GM12878 (cell line): Measurements from ENCODE around the gene MYCN. TPM values are rescaled to one million over a fixed set of nuclear protein-coding genes. Genes with fewer than 3 reads are reported as not detected.

ENCODE experiments used
- ATAC-seq: fragments of 200-7000 bp; cut with Tn5 transposase; 3 replicates; pipeline ENCODE4 v1.9.1; 2020; ENCODE audit warnings: mild to moderate bottlenecking, moderate library complexity
- BruUV-seq: library from RNA; stranded (reverse); fragments of 400-500 nt; replicated peaks from 2 replicates; lab custom pipeline; 2021; lab: Mats Ljungman, UMichigan
- CTCF ChIA-PET: fragments of 300-600 bp; sonication (Branson Sonifier 250); formaldehyde crosslinking; extraction: SDS; loops from one replicate; lab custom pipeline; 2021; ENCODE audit warnings: inconsistent platforms; lab: Yijun Ruan, JAX
- POLR2A ChIA-PET: fragments of 350-600 bp; formaldehyde crosslinking; extraction: SDS; loops from one replicate; lab custom pipeline; 2021; ENCODE audit warnings: inconsistent platforms; lab: Charles Lee
- RAD21 ChIA-PET: fragments of 300-600 bp; sonication (Branson Sonifier 250); formaldehyde crosslinking; loops from one replicate; lab custom pipeline; 2023; ENCODE audit warnings: antibody characterized with exemption; ENCODE audit not compliant: unreplicated experiment; lab: Charles Lee
- SMC1A ChIA-PET: fragments of 300-600 bp; sonication (Branson Sonifier 250); formaldehyde crosslinking; loops from one replicate; lab custom pipeline; 2023; ENCODE audit not compliant: unreplicated experiment, uncharacterized antibody; lab: Charles Lee
- DNase-seq: peaks from one replicate; pipeline ENCODE4 v3.0.0-alpha.2; 2011; ENCODE audit warnings: low read depth, low spot score
- FAIRE-seq: peaks from 3 replicates; lab custom pipeline; 2011; peaks lifted over from hg19 to GRCh38; lab: Jason Lieb, UNC
- H2AFZ ChIP-seq: 2 replicates; pipeline ENCODE4 v1.6.0; 2011; ENCODE audit warnings: low read depth, low read length, control low read depth; ENCODE audit not compliant: control insufficient read depth
- H3K27ac ChIP-seq: 2 replicates; pipeline ENCODE4 v1.5.1; 2011; ENCODE audit warnings: control low read depth; ENCODE audit not compliant: control insufficient read depth, insufficient read depth
- H3K27me3 ChIP-seq, 2 experiments: replicated peaks in 1 of 2; 2 replicates each; pipeline versions ENCODE4 v1.6.0 to v1.6.1; 2011; ENCODE audit warnings: low read length in 1 of 2; ENCODE audit not compliant: control insufficient read depth in 2 of 2, insufficient read depth in 2 of 2
- H3K36me3 ChIP-seq, 2 experiments: 2 replicates each; pipeline ENCODE4 v1.5.1; 2011; ENCODE audit warnings: low read length in 1 of 2; ENCODE audit not compliant: control insufficient read depth in 2 of 2, insufficient read depth in 2 of 2
- H3K4me1 ChIP-seq: 2 replicates; pipeline ENCODE4 v1.6.1; 2011; ENCODE audit warnings: mild to moderate bottlenecking, low read length, moderate library complexity, mixed read lengths; ENCODE audit not compliant: control insufficient read depth, insufficient read depth
- H3K4me2 ChIP-seq: 2 replicates; pipeline ENCODE4 v1.6.0; 2011; ENCODE audit warnings: control low read depth; ENCODE audit not compliant: control insufficient read depth, insufficient read depth
- H3K4me3 ChIP-seq: fragments of 200-600 bp; sonication (generic); 2 replicates; pipeline ENCODE4 v1.5.1; 2016
- H3K79me2 ChIP-seq: 2 replicates; pipeline ENCODE4 v1.6.0; 2011; ENCODE audit warnings: low read length; ENCODE audit not compliant: control insufficient read depth, insufficient read depth
- H3K9ac ChIP-seq: 2 replicates; pipeline ENCODE4 v1.8.0; 2011; ENCODE audit warnings: low read length, control low read depth, mixed read lengths; ENCODE audit not compliant: control insufficient read depth, insufficient read depth
- H3K9me3 ChIP-seq: replicated peaks from 3 replicates; pipeline ENCODE4 v1.5.1; 2011; ENCODE audit warnings: mild to moderate bottlenecking, low read length; ENCODE audit not compliant: control insufficient read depth, insufficient read depth
- H4K20me1 ChIP-seq: 2 replicates; pipeline ENCODE4 v1.6.0; 2011; ENCODE audit not compliant: control insufficient read depth, insufficient read depth
- ATF7 ChIP-seq: fragments of 450-650 bp; IDR thresholded peaks from 2 replicates; pipeline ENCODE4 v1.6.1; 2016; ENCODE audit warnings: low read depth, mild to moderate bottlenecking
- CBFB ChIP-seq: IDR thresholded peaks from 2 replicates; pipeline ENCODE4 v1.6.1; 2016; ENCODE audit warnings: antibody characterized with exemption, low read depth
- CHD2 ChIP-seq: IDR thresholded peaks from 2 replicates; pipeline ENCODE4 v1.6.1; 2011; ENCODE audit warnings: low read depth, low read length, improper control_type of control experiment, borderline replicate concordance
- EP300 ChIP-seq, 2 experiments: fragments of 150-350 bp in 1 of 2; IDR thresholded peaks; 2 replicates each; pipeline ENCODE4 v1.6.1; 2011 to 2012; ENCODE audit warnings: low read depth in 2 of 2, low read length in 2 of 2, borderline replicate concordance in 1 of 2, improper control_type of control experiment in 1 of 2, inconsistent platforms in 1 of 2; ENCODE audit not compliant: control insufficient read depth in 1 of 2
- KDM1A ChIP-seq: fragments of 200-600 bp; sonication (generic); IDR thresholded peaks from 2 replicates; pipeline ENCODE4 v1.6.1; 2016; ENCODE audit warnings: borderline replicate concordance
- PAX5 ChIP-seq: IDR thresholded peaks from 2 replicates; pipeline ENCODE4 v1.6.1; 2011; ENCODE audit warnings: low read depth, low read length, borderline replicate concordance
- WGBS: methylation state at CpG from one replicate; pipeline ENCODE4 v1.1.6; 2016; ENCODE audit warnings: low lambda C conversion rate; ENCODE audit not compliant: insufficient replicate concordance, insufficient coverage; ENCODE audit errors: missing lambda C conversion rate; 5-methylcytosine and 5-hydroxymethylcytosine counted together
- in situ Hi-C: fragments of 300-500 bp; cut with MboI; formaldehyde crosslinking; loops from 9 replicates; pipeline ENCODE4 v1.14.3; 2018; ENCODE audit warnings: mixed read lengths
- intact Hi-C: fragments of 100-400 bp; cut with micrococcal nuclease; formaldehyde crosslinking; loops from one replicate; pipeline ENCODE4 v1.14.2; 2022; ENCODE audit not compliant: unreplicated experiment
- polyA plus RNA-seq, 11 experiments: library from polyadenylated mRNA; depleted of rRNA in 4 of 11; unstranded in 6 of 11; stranded (reverse) in 5 of 11; fragments of >200 nt; fragmentation: Nextera tagmentation in 4 of 11; fragmentation: Illumina TruSeq in 1 of 11; extraction: Ambion mirVana in 4 of 11; extraction: Trizol in 1 of 11; gene quantifications; 1 replicate in 1 of 11; 2 replicates in 10 of 11; pipeline versions ENCODE4 v1.2.1 to v1.2.3, GENCODE V29; 2011 to 2016; ENCODE audit warnings: inconsistent platforms in 2 of 11, missing spikeins in 2 of 11, low read depth in 1 of 11
- total RNA-seq, 4 experiments: library from RNA; depleted of rRNA in 3 of 4; stranded (reverse); fragments of >200 nt in 3 of 4; fragmentation: Illumina TruSeq in 1 of 4; extraction: Trizol in 1 of 4; gene quantifications; 2 replicates each; pipeline versions ENCODE4 v1.2.1 to v1.2.3, GENCODE V29; 2013 to 2021
- TF ChIP-seq, protein P1 (sequence below): IDR thresholded peaks from 2 replicates; pipeline ENCODE4 v1.6.1; 2012; ENCODE audit warnings: low read depth, low read length, improper control_type of control experiment
- TF ChIP-seq, protein P2 (sequence below): IDR thresholded peaks from 2 replicates; pipeline ENCODE4 v1.6.1; 2011; ENCODE audit warnings: borderline replicate concordance, low read depth, mild to moderate bottlenecking, moderate library complexity, low read length; ENCODE audit not compliant: insufficient read depth, poor library complexity, severe bottlenecking
- TF ChIP-seq, protein P3 (sequence below): fragments of 450-650 bp; formaldehyde crosslinking; IDR thresholded peaks from 2 replicates; pipeline ENCODE4 v1.4.0; 2022; ENCODE audit warnings: mild to moderate bottlenecking, moderate library complexity
- TF ChIP-seq, protein P4 (sequence below): fragments of 450-650 bp; formaldehyde crosslinking; IDR thresholded peaks from 2 replicates; pipeline ENCODE4 v1.5.0; 2022; ENCODE audit warnings: mild to moderate bottlenecking, missing genetic modification characterization
- TF ChIP-seq, protein P5 (sequence below): fragments of 450-650 bp; IDR thresholded peaks from 2 replicates; pipeline ENCODE4 v1.6.1; 2017; ENCODE audit warnings: mild to moderate bottlenecking, low read depth, inconsistent platforms; ENCODE audit not compliant: poor library complexity, severe bottlenecking

The MYCN gene
- total and polyA plus RNA-seq, 10 of the 15 experiments (the other 5 are each of a cell fraction or from before 2014, with no cell fraction given), result not detected

DNA sequence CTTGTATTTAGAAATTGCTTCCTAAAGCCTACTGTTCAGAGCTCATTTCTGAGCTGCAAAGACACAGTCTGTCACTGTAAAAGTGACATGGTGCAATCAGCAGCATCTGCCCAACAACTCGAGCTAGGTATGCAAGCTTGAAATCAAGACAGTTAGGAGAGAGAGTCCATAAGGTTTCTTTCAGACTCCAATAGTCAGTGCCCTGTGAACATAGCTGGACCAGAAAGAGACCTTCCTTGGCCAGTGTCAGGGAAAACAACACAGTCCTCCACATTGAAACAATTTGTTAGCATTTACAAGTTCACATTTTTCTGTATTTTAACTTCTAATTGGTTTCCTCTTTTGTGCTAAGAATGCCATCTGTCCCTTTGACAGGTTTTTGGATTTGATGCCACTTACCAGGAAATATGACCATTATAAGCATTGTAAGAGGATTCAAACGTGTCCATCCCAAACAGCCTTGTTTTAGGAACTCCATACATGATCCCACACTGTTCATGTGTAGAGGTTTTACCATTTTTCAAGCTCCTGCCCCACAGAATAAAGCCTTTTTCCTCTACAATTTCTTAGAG is 8.9 kb upstream of the MYCN start:
- RAD21 ChIA-PET, result no interaction called here
- Histone ChIP-seq H4K20me1 (no peaks in the 10 kb centered on the region), H3K4me3 (no peak overlapping the region), H3K27me3 (peaks cover 0 to 3% of the 10 kb centered on the region in 2 experiments; a peak in 2 of 4 replicates), H3K9ac (no peak overlapping the region), H3K4me2 (no peak overlapping the region), H3K36me3 (no peaks in the 10 kb centered on the region), H3K27ac (no peak overlapping the region), H3K9me3 (no peaks in the 10 kb centered on the region), H3K79me2 (no peaks in the 10 kb centered on the region), H2AFZ (no peak overlapping the region), H3K4me1 (no peaks in the 10 kb centered on the region)
- 0% methylated on average over 2 of the region's 2 CpGs for WGBS
- SMC1A ChIA-PET, result no interaction called here
- in situ Hi-C loops, result loop anchor here (25.0 kb wide), 1 partner anchor 831 kb away; no protein-coding TSS in a partner anchor
- CTCF ChIA-PET, result no interaction called here
- FAIRE-seq (no peak), DNase-seq (no peak), ATAC-seq (no peak)
- POLR2A ChIA-PET, result no interaction called here
- BruUV-seq, result no TSS peak
- intact Hi-C loops, result no loop called here
- TF ChIP-seq PAX5 (no peak), EP300 (IDR thresholded peaks at IDR 0.05; ENCODE audit: borderline replicate concordance in 1 of 2, control insufficient read depth in 1 of 2, low read depth in 2 of 2, low read length in 2 of 2) (no peak), CHD2 (no peak), ATF7 (no peak), KDM1A (no peak), CBFB (no peak)
- TF ChIP-seq, protein P1, sequence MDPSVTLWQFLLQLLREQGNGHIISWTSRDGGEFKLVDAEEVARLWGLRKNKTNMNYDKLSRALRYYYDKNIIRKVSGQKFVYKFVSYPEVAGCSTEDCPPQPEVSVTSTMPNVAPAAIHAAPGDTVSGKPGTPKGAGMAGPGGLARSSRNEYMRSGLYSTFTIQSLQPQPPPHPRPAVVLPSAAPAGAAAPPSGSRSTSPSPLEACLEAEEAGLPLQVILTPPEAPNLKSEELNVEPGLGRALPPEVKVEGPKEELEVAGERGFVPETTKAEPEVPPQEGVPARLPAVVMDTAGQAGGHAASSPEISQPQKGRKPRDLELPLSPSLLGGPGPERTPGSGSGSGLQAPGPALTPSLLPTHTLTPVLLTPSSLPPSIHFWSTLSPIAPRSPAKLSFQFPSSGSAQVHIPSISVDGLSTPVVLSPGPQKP, result no peak
- TF ChIP-seq, protein P2, sequence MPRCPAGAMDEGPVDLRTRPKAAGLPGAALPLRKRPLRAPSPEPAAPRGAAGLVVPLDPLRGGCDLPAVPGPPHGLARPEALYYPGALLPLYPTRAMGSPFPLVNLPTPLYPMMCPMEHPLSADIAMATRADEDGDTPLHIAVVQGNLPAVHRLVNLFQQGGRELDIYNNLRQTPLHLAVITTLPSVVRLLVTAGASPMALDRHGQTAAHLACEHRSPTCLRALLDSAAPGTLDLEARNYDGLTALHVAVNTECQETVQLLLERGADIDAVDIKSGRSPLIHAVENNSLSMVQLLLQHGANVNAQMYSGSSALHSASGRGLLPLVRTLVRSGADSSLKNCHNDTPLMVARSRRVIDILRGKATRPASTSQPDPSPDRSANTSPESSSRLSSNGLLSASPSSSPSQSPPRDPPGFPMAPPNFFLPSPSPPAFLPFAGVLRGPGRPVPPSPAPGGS, result no peak
- TF ChIP-seq, protein P3, sequence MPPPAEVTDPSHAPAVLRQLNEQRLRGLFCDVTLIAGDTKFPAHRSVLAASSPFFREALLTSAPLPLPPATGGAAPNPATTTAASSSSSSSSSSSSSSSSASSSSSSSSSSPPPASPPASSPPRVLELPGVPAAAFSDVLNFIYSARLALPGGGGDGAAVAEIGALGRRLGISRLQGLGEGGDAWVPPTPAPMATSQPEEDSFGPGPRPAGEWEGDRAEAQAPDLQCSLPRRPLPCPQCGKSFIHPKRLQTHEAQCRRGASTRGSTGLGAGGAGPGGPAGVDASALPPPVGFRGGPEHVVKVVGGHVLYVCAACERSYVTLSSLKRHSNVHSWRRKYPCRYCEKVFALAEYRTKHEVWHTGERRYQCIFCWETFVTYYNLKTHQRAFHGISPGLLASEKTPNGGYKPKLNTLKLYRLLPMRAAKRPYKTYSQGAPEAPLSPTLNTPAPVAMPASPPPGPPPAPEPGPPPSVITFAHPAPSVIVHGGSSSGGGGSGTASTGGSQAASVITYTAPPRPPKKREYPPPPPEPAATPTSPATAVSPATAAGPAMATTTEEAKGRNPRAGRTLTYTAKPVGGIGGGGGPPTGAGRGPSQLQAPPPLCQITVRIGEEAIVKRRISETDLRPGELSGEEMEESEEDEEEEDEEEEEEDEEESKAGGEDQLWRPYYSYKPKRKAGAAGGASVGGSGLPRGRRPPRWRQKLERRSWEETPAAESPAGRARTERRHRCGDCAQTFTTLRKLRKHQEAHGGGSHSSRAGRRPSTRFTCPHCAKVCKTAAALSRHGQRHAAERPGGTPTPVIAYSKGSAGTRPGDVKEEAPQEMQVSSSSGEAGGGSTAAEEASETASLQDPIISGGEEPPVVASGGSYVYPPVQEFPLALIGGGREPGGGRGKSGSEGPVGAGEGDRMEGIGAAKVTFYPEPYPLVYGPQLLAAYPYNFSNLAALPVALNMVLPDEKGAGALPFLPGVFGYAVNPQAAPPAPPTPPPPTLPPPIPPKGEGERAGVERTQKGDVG (CRISPR knock-in tag), result no peak
- TF ChIP-seq, protein P4, sequence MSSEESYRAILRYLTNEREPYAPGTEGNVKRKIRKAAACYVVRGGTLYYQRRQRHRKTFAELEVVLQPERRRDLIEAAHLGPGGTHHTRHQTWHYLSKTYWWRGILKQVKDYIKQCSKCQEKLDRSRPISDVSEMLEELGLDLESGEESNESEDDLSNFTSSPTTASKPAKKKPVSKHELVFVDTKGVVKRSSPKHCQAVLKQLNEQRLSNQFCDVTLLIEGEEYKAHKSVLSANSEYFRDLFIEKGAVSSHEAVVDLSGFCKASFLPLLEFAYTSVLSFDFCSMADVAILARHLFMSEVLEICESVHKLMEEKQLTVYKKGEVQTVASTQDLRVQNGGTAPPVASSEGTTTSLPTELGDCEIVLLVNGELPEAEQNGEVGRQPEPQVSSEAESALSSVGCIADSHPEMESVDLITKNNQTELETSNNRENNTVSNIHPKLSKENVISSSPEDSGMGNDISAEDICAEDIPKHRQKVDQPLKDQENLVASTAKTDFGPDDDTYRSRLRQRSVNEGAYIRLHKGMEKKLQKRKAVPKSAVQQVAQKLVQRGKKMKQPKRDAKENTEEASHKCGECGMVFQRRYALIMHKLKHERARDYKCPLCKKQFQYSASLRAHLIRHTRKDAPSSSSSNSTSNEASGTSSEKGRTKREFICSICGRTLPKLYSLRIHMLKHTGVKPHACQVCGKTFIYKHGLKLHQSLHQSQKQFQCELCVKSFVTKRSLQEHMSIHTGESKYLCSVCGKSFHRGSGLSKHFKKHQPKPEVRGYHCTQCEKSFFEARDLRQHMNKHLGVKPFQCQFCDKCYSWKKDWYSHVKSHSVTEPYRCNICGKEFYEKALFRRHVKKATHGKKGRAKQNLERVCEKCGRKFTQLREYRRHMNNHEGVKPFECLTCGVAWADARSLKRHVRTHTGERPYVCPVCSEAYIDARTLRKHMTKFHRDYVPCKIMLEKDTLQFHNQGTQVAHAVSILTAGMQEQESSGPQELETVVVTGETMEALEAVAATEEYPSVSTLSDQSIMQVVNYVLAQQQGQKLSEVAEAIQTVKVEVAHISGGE (CRISPR knock-in tag), result no peak
- TF ChIP-seq, protein P5, sequence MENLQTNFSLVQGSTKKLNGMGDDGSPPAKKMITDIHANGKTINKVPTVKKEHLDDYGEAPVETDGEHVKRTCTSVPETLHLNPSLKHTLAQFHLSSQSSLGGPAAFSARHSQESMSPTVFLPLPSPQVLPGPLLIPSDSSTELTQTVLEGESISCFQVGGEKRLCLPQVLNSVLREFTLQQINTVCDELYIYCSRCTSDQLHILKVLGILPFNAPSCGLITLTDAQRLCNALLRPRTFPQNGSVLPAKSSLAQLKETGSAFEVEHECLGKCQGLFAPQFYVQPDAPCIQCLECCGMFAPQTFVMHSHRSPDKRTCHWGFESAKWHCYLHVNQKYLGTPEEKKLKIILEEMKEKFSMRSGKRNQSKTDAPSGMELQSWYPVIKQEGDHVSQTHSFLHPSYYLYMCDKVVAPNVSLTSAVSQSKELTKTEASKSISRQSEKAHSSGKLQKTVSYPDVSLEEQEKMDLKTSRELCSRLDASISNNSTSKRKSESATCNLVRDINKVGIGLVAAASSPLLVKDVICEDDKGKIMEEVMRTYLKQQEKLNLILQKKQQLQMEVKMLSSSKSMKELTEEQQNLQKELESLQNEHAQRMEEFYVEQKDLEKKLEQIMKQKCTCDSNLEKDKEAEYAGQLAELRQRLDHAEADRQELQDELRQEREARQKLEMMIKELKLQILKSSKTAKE, result no peak
